ENCODE data around the gene IDH3B. TPM values are rescaled to one million over a fixed set of nuclear protein-coding genes. Genes with fewer than 3 reads are reported as not detected.
A peak's percentile ranks its signal among the peaks of the same experiment; 100 is the strongest.

Gene IDH3B
- total and polyA plus RNA-seq, 2 of the 13 experiments (the other 11 are each of a cell fraction or from before 2014, with no cell fraction given): 215 to 254 TPM

GRCh38 chr20:2693286-2694007 is 29.4 kb upstream of the IDH3B start (continued):
- TF ChIP-seq CBFB (CRISPR knock-in tag; IDR thresholded peaks at IDR 0.05) (no peak), ZNF740 (CRISPR knock-in tag; IDR thresholded peaks at IDR 0.05) (no peak), ZNF256 (CRISPR knock-in tag; conservative IDR thresholded peaks at IDR 0.05) (no peak), ELF4 (CRISPR knock-in tag; IDR thresholded peaks at IDR 0.05; ENCODE audit: borderline replicate concordance) (no peak), ZNF850 (CRISPR knock-in tag; conservative IDR thresholded peaks at IDR 0.05) (no peak), DNMT3B (CRISPR knock-in tag; conservative IDR thresholded peaks at IDR 0.05) (no peak), ZNF335 (CRISPR knock-in tag; IDR thresholded peaks at IDR 0.05) (no peak), GTF3A (CRISPR knock-in tag; conservative IDR thresholded peaks at IDR 0.05) (no peak), ZSCAN20 (CRISPR knock-in tag; IDR thresholded peaks at IDR 0.05; ENCODE audit: borderline replicate concordance) (no peak), MBD4 (IDR thresholded peaks at IDR 0.05; ENCODE audit: borderline replicate concordance, low read length) (no peak), NONO (IDR thresholded peaks at IDR 0.05) (no peak), NONO (CRISPR knock-in tag; conservative IDR thresholded peaks at IDR 0.05) (peak; percentile 44; the same call in 1 of the 2 replicates), NFIC (IDR thresholded peaks at IDR 0.05; ENCODE audit: low read length) (no peak), PREB (CRISPR knock-in tag; IDR thresholded peaks at IDR 0.05) (no peak), ZFP36L1 (CRISPR knock-in tag; IDR thresholded peaks at IDR 0.05) (no peak), DMTF1 (CRISPR knock-in tag; IDR thresholded peaks at IDR 0.05) (no peak), E2F5 (CRISPR knock-in tag; conservative IDR thresholded peaks at IDR 0.05) (no peak), SP4 (CRISPR knock-in tag; IDR thresholded peaks at IDR 0.05) (no peak), NFYC (CRISPR knock-in tag; IDR thresholded peaks at IDR 0.05) (no peak), RCOR2 (CRISPR knock-in tag; IDR thresholded peaks at IDR 0.05) (no peak), RBFOX2 (IDR thresholded peaks at IDR 0.05; ENCODE audit: low read depth, low read length) (no peak), RBM39 (IDR thresholded peaks at IDR 0.05; ENCODE audit: low read depth, low read length, poor library complexity, severe bottlenecking) (peak; percentile 33), GABPA (IDR thresholded peaks at IDR 0.05; ENCODE audit: low read depth, low read length) (no peak), GABPA (CRISPR knock-in tag; IDR thresholded peaks at IDR 0.05; ENCODE audit: low read depth) (no peak), ZNF589 (CRISPR knock-in tag; conservative IDR thresholded peaks at IDR 0.05) (peak; percentile 40; the same call in 1 of the 2 replicates), XBP1 (CRISPR knock-in tag; IDR thresholded peaks at IDR 0.05) (no peak), BRF2 (CRISPR knock-in tag; IDR thresholded peaks at IDR 0.05) (no peak)

All from HepG2 (cell line).